ENCODE results near the gene OR2F2. TPM values are rescaled to one million over a fixed set of nuclear protein-coding genes. Genes with fewer than 3 reads are reported as not detected.

Gene OR2F2
- not detected for total RNA-seq

GRCh38 chr7:143934526-143935325, at the start of gene OR2F2:
Gene OR2F2, plus strand, starts transcription at chr7:143935233. Its CDS starts 0 bp downstream, at chr7:143935233.
- no peak for ATAC-seq (ENCODE audit: low FRiP score in 2 of 2)
- no peak for TF ChIP-seq EP300 (IDR thresholded peaks at IDR 0.05)
- TF ChIP-seq POLR2AphosphoS5 (IDR thresholded peaks at IDR 0.05): no peak
- TF ChIP-seq POLR2A (IDR thresholded peaks at IDR 0.05): no peak
- TF ChIP-seq CTCF (IDR thresholded peaks at IDR 0.05): no peak
- no peaks in the 10 kb centered on the region for H3K36me3 ChIP-seq

DNA sequence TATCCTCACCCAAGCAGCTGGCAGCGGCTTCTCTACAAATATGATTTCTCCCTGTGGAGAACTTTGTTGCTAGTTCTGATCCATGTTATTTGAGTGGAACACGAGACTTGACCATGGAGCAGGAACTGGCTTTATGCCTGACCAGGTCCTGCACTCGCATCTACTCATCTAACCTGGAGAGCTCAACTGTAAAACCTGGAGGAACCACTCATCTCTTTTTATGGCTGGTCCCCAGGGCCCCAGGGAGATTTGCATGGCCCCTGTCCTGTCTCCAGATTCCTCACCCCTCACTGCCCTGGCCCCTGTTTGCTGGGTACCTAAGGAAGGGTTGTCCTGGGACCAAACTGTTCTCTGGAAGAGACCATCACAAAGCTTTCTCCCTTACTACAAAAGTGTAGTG, 49.1 kb upstream of the OR2F2 start:
- Histone ChIP-seq H3K27me3 (no peaks in the 10 kb centered on the region), H3K9me3 (no peaks in the 10 kb centered on the region), H3K36me3 (no peaks in the 10 kb centered on the region), H3K4me3 (no peak overlapping the region), H3K4me1 (peaks cover 4 to 21% (median 7%) of the 10 kb centered on the region in 4 donors), H3K27ac (no peak overlapping the region)
- ATAC-seq (ENCODE audit: low FRiP score in 2 of 2): no peak
- no peak for TF ChIP-seq POLR2A (IDR thresholded peaks at IDR 0.05)
- no peak for TF ChIP-seq CTCF (IDR thresholded peaks at IDR 0.05)
- TF ChIP-seq POLR2AphosphoS5 (IDR thresholded peaks at IDR 0.05): no peak
- no peak for TF ChIP-seq EP300 (IDR thresholded peaks at IDR 0.05)
- WGBS, 2 donors: 80 to 83% methylated on average over 3 of the region's 3 CpGs
- DNase-seq: no peak

More at GRCh38 chr7:143934526-143935325, at the start of gene OR2F2:
- Histone ChIP-seq H3K9me3 (no peaks in the 10 kb centered on the region), H3K27me3 (no peaks in the 10 kb centered on the region), H3K27ac (no peak within 1 kb of the TSS), H3K4me1 (no peaks in the 10 kb centered on the region), H3K4me3 (no peak within 1 kb of the TSS)
- DNase-seq: no peak
- WGBS, 2 donors: 69 to 80% methylated on average over 3 of the region's 3 CpGs

DNA sequence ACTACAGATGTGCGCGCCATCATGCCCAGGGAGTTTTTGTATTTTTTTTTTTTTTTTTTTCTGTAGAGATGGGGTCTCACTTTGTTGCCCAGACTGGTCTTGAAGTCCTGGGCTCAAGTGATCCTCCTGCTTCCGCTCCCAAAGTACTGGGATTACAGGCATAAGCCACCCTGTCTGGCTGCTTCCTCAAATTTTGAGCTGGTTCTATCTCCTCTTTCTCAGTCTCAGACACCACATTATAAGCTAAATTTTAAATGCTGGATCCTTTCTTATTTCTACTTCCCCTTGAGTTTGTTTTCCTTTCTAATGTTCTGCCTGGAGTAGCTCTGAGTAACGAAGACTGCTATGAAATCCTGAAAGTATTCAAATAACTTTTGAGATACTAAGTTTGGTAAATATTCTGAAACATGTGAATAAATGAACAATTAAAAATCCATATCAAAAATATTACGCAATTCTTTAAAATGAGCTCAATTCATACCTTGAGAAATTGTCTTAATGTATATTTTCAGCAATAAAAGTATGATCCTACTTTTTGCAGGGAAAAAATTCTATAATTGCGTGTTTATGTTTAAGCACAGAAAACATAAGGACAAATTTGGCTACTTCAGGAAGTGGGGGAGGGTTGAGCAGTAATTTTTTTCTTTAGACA, 48.1 kb upstream of the OR2F2 start:
- H3K4me1 ChIP-seq: peaks cover 0 to 17% (median 7%) of the 10 kb centered on the region in 4 donors
- H3K27ac ChIP-seq: no peak overlapping the region
- TF ChIP-seq POLR2AphosphoS5 (IDR thresholded peaks at IDR 0.05): no peak
- no peak for TF ChIP-seq CTCF (IDR thresholded peaks at IDR 0.05)
- no peak for TF ChIP-seq POLR2A (IDR thresholded peaks at IDR 0.05)
- no peak for TF ChIP-seq EP300 (IDR thresholded peaks at IDR 0.05)
- ATAC-seq (ENCODE audit: low FRiP score in 2 of 2) (no peak), DNase-seq (no peak)
- no peaks in the 10 kb centered on the region for H3K36me3 ChIP-seq
- H3K27me3 ChIP-seq: no peaks in the 10 kb centered on the region
- no peak overlapping the region for H3K4me3 ChIP-seq
- no peaks in the 10 kb centered on the region for H3K9me3 ChIP-seq
- 93 to 94% methylated on average over 6 of the region's 6 CpGs for WGBS, 2 donors

DNA sequence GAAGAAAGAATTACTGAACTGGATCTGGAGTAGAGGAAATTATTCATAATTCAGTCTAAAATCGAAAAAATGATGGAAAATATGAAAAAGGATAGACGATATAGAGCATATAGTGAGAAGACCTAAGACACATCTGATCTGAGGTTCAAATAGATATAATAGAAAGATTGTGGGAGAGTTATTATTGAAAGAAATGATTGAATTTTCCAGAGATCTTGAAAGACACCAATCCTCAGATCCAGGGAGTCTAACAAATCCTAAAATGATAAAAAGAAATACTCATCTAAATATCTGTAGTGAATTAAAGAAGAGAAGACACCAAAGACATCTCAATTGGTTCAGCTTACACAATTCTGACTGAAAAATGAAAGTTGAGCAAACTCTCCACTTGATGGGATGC, 46.0 kb upstream of the OR2F2 start:
- Histone ChIP-seq H3K36me3 (no peaks in the 10 kb centered on the region), H3K4me3 (no peak overlapping the region), H3K27ac (no peak overlapping the region), H3K4me1 (peaks cover 0 to 8% (median 0%) of the 10 kb centered on the region in 4 donors), H3K9me3 (no peaks in the 10 kb centered on the region), H3K27me3 (no peaks in the 10 kb centered on the region)
- ATAC-seq (ENCODE audit: low FRiP score in 2 of 2): no peak
- DNase-seq: no peak
- no peak for TF ChIP-seq POLR2A (IDR thresholded peaks at IDR 0.05)
- no peak for TF ChIP-seq CTCF (IDR thresholded peaks at IDR 0.05)
- no peak for TF ChIP-seq EP300 (IDR thresholded peaks at IDR 0.05)
- TF ChIP-seq POLR2AphosphoS5 (IDR thresholded peaks at IDR 0.05): no peak
- 93 to 97% methylated on average over 2 of the region's 2 CpGs for WGBS, 2 donors

All from upper lobe of left lung (tissue), 6 donors.